HG03442 (cell line): Measurements from ENCODE around the gene PSD4.

ENCODE experiments used
- ATAC-seq: cut with Tn5 transposase; IDR thresholded peaks from one replicate; pipeline ENCODE4 v1.9.1; 2021; ENCODE audit warnings: mild to moderate bottlenecking, moderate library complexity; ENCODE audit not compliant: unreplicated experiment

PSD4 gene

DNA sequence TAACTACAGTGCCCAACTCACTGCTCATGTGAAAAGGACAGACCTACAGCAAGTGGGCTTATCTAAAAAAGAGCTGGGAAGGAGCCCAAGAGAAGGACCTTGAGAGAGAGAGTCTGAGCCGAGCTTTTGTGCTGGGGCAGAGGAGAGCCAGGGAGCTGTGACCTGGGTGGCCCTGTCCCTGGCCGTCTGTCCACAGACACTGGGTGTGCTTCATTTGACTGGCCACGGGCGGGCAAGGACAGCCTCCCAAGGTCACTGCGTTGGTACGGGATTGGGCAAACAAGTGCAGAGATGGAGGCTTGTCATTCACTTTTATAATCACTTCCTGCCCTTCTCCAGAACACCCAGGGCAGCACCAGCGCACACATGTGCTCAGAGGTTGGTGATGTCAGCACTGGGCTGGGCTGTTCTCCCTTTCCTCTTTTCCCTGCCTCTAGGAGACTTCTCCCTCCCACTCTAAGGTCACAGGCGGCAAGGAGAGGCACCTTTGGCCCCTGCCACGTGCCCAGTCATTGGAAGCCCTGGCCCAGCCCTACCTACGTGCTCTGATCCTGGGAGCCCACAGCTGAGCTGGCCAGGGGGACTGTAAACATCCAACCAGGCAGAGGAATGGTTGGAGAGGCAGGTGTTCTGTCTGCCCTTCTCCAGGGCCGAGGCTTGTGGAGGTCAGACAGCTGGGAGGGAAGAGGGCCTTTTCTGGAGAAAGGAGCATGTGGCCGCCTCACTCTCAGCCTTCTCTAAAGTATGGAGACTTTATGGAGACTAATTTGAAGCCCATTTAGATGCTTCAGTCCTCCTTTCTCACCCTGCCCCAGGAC, 6.4 kb upstream of the PSD4 start:
- ATAC-seq = no peak

DNA sequence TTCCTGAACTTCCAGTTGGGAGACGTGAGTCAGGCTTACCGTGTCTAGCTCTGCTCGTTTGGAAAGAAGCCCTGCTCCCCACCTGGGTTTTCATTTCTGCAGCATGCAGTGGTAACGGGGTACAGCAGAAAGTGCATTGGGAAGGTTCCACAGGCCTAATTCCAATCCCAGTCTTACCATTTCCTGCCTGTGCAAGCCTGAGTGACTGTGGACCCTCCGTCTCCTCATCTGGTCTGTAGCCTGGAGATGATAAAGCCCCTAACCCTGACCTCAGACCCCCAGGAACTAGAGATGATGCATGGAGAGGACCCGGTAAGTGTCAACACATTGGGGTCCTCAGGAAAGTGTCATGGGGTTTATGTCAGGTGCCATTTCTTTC, 5.8 kb upstream of the PSD4 start:
- no peak for ATAC-seq

DNA sequence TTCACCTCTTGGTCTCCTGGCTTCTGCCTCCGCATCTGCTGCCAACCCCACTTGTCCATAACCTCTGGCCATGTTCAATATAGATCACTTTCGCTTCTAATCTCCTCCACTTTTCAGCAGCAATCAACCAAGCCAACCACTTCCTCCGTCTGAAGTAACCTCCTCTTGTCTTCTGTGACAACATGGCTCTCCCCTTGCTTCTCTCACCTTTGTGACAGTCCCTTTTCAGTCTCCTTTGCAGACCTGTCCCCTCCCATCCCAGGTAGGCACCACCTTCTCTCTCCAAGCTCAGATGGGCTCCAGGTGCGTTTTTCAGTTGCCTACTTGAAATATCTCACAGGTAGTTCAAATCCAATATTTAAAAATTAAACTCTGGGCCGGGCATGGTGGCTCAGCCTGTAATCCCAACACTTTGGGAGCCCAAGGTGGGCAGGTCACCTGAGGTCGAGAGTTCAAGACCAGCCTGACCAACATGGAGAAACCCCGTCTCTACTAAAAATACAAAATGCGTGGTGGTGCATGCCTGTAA, 4.7 kb upstream of the PSD4 start:
- no peak for ATAC-seq

GRCh38 chr2:113169586-113169985, 4.2 kb upstream of the PSD4 start:
- ATAC-seq = no peak

DNA sequence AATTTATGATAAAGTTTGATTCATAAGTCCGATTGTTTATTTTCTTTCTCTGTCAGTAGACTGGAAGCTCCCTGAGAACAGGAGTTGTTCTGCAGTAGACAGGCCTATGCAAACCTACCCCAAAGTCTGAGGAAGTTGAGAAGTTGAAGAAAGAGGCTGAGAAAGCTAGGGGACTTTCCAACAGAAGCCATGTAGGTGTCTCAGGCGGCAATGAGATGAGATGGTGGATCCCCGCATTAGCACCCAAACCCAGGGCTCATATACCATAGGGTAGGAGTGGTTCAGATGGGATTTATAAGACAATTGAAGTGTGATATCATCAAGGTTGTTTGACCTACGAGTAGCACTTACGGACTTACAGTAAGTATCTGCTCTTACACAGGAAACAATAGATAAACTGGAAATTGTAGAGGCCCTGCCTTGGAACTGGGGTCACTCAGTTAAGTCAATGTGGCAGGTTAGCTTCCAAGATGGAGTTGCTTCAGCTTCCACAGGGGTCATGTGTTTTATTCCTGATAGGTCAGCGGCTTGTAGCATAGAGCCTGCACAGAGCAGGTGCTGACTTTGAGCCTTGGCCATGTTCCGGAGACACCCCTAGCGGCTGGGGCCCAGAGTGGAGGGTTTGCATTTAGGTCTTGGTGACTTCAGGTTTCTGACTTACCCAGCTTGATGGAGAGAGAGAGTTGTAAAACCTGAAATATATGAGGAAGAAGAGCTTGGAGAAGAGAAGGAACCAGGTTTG, 2.3 kb upstream of the PSD4 start:
- ATAC-seq = no peak

DNA sequence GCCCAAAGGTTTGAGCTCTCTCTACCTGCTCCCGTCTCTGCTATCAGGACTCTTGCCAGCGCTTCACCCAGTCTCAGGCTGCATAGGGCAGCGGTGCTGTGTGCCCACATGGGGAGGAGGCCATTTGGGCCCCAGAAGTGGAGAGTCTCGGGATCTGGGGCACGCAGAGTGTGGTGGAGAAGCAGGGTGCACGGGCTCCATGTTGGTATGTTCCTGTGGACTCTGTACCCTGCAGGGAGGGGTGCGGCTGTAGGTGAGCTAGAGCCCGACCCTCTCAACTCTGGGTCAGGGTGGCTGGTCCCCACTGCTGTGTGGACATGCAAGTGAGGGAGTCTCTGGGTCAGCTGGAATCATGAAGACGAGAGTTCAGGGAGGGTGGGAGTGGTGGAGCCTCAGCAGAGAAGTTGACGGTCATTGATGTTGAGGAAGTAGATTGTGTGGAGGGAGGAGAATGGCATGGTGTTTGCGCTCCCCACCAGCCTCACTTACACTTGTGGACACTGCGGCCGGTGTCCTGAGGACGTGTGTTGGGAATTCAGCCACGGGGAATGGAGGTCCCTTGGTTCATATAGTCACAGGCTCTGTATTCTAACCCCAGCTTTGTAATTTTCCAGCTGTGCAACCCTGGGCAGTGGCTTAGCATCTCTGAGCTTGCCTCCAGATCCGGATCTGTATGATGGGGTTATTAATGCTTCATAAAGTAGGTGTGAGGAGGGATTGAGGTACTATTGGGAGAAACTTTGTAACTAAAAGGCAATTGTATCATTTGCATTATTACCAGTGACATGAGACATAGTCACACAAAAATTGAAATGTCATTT, 840 bp upstream of the PSD4 start:
- ATAC-seq = no peak

DNA sequence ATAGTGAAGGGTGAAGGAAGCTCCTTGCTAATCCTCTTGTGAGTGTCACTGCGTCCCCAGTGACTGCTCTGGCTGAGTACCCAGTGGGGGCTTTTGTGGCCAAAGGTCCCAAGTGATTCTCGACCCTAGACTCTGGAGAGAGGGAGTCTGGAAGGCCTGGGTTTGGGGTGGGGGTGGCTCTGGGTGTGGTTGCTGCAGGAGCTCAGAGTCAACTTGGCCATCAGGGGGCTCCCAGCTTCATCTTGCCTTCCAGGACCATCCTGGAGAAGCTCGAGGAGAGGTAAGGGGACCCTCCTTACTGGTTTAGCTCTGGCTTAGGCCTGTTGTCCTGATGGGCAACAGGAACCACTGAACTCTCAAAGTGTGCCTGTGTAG, 592 bp downstream of the PSD4 start:
- no peak for ATAC-seq

- peak; percentile 62 for ATAC-seq
Observed at GRCh38 chr2:113175042-113175628, 1.4 kb downstream of the PSD4 start.

DNA sequence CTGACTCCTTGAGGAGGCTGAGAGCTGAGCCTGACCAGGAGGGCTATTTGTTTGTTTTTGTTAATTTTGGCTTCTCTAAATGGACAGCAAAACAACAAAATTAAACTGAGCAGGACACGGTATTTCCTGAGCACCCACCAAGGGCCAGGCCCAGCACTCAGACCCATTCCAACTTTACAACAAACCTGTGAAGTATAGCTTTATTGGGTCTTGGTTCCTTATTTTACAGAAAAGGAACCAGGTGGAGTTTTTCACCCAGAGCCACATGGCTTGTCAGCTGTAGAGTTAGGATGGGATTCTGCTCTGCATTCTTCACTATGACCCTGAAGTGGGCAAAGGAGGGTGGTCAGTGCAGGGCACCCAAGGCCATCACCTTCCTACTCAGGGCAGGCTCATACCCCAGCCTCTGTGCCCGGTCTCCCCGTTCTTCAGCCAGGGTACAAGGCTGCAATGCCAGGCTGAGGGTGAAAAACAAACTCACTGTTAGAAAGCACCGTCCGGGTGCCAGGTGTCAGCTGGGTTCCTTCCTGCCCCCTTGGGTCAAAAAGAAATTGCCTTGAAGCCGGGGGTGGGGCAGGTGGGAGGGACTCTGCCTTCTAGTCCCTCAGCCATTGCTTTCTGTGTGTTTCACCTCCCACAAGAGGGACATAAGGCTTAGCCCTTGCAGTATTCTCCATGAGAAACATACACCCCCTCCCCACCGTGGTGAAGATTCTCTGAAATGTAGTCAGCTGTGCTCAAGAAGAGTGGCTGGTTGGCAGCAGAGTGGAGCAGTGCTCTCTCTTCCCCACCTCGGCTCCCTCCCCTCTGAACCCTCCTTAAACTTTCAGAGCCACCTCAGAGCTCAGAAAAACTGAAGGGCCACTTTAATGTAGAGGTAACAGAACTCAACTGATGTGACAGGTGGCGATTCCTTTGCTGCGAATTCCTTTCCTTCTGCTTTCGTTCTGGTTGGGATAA, 2.2 kb downstream of the PSD4 start:
- no peak for ATAC-seq

DNA sequence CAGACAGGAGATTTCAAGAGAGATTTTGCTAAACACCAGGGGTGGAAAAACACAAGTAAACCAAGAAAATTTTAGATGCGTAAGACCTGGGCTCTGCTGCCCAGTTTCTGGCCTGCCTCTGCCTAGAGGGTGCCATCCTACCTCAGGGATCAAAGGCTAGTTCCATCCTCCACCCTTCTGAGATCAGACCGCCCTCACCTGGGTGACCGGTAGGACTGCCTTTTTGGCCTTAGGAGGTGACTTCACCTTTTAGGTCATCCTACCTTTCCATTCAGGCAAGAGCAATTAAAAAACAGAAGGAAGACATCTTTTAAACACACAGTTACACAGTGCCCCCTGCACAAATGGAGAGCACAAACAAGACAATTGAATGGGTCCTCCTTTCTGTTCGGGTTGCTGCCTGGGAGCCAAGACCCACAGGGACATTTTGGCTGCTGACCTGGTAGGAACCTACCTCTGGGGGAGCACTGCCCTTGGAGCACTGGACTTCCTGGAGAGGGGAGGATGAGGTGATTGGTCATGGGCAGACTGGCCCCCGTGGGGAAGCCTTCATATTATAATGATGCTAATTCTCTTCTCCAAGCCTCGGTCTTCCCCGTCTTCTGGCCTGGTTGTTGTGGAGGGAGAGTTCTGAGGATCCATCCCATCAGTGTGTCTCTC, 3.1 kb downstream of the PSD4 start:
- no peak for ATAC-seq

DNA sequence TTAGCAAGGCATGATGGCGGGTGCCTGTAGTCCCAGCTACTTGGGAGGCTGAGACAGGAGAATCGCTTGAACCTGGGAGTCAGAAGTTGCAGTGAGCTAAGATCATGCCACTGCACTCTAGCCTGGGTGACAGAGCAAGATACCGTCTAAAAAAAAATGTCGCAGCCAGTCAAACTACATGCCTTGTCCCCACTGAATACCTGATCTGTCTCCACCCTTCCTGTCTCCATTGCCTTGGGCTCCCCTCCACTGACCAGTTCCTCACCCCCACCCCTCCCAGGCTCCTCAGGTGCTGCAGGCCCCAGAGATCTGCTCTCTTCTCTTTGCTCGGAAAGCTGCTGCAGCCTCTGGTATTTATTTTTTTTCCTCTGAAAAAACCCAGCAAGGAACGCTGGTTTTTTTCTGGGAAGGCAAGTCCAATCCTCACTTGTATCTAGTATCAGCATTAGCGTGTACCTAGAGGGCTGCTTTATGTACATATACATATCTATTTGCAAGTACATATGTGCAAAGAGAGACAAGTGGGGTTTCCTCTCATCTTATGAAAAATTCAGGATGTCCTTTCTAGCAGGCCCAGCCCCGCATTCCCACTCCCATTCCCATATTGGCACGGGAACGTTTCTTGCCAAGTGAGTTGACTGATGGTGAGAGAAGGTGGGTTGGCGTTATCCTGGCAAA, 4.4 kb downstream of the PSD4 start:
- no peak for ATAC-seq

GRCh38 chr2:113178891-113179290, 5.1 kb downstream of the PSD4 start:
- no peak for ATAC-seq

DNA sequence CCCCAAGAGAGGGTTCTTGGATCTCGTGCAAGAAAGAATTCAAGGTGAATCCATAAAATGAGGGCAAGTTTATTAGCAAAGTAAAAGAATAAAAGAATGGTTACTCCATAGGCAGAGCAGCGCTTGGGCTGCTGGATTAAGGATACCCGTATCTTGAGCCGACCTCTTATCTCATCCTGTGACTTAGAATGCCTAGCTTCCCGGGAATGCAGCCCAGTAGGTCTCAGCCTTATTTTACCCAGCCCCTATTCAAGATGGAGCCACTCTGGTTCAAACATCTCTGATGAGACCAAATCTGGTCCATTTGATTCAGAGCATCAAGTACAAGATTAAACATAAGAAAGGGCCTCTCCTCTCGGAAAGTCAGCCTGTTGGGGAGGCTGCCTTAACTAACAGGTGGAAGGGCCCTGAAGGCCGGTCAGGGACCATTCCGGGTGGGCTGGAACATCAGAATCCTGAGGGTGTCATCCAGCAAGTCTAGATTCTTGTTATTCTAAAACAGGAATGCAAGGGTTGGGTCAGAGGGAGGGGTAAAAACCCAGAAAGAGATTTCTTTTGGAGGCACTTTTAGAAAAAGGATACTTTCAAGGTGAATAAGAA, 5.8 kb downstream of the PSD4 start:
- ATAC-seq = no peak

- no peak for ATAC-seq
Observed at GRCh38 chr2:113180131-113180946, 6.6 kb downstream of the PSD4 start.

DNA sequence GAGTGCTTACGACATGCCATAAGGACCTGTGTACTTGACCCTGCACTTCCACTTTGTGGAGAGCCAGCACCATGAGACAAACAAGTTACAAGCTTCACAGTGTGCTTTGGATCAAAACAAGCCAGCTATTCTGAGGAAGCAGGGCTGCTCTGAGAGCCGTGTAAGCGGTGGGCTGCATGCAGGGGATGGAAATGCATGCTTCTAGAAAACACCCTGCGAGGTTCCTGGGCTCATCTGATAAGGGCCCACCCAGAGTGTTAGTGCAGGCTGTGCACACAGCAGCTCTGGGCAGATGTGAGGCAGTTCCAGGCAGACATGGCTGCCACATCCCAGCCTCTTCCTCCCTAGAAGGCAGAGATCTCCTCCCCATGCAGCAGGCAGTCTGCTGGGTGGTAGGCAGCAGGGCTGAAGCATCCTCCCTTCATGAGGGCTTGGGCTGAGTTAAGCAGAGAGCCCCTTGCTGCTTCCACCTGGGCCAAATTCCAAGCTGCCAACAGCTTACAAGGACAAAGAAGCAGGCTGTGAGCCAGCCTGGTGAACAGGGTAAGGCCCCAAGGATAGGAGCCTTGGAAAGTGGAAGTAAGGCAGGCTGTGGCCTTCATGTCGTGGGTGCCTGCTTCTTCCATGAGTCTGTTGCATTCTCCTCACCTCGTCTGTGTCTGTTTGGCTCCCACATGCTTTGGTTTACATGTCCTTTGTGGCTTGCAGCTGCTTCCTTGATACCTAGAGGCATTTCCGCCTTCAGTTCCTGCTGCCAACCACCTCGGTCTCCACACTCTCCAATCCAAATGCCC, 7.7 kb downstream of the PSD4 start:
- ATAC-seq = no peak

GRCh38 chr2:113182471-113183260, 8.9 kb downstream of the PSD4 start:
- ATAC-seq = no peak
